DND-41 (cell line): ENCODE data around the gene NDUFAF3.

Source experiments
- EZH2 ChIP-seq: IDR thresholded peaks from 3 replicates; pipeline ENCODE4 v1.6.1; 2012; ENCODE audit warnings: borderline replicate concordance, low read depth, mild to moderate bottlenecking, moderate library complexity, low read length, inconsistent platforms; ENCODE audit not compliant: severe bottlenecking
- TF ChIP-seq, protein P1 (sequence below): IDR thresholded peaks from 2 replicates; pipeline ENCODE4 v1.5.1; 2012; ENCODE audit warnings: borderline replicate concordance, low read length, moderate library complexity, mild to moderate bottlenecking; ENCODE audit not compliant: poor library complexity, severe bottlenecking; ENCODE audit errors: extremely low read depth

DNA sequence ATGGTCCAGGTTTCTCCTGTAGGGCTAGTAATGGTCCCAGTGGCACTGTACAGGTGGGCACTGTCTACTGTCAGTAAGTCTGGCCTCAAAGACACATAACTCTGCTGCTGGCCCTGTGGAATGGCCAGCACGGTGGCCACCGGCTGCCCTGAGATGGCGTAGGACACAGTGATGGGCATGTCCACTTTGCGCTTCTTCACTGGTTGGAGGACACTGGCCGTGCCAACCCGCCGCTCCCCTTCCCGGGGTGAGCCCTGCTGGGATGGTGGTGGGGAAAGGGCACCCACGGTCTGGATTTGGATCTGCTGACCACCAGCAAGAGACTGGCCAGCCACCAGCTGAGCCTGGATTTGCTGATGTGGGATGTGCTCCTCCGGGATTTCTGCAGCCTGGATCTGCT is 35.3 kb downstream of the NDUFAF3 start:
- no peak for TF ChIP-seq EZH2
- TF ChIP-seq, protein P1, sequence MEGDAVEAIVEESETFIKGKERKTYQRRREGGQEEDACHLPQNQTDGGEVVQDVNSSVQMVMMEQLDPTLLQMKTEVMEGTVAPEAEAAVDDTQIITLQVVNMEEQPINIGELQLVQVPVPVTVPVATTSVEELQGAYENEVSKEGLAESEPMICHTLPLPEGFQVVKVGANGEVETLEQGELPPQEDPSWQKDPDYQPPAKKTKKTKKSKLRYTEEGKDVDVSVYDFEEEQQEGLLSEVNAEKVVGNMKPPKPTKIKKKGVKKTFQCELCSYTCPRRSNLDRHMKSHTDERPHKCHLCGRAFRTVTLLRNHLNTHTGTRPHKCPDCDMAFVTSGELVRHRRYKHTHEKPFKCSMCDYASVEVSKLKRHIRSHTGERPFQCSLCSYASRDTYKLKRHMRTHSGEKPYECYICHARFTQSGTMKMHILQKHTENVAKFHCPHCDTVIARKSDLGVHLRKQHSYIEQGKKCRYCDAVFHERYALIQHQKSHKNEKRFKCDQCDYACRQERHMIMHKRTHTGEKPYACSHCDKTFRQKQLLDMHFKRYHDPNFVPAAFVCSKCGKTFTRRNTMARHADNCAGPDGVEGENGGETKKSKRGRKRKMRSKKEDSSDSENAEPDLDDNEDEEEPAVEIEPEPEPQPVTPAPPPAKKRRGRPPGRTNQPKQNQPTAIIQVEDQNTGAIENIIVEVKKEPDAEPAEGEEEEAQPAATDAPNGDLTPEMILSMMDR, result no peak
